ENCODE measurements around the gene DIAPH3.

Gene DIAPH3

DNA sequence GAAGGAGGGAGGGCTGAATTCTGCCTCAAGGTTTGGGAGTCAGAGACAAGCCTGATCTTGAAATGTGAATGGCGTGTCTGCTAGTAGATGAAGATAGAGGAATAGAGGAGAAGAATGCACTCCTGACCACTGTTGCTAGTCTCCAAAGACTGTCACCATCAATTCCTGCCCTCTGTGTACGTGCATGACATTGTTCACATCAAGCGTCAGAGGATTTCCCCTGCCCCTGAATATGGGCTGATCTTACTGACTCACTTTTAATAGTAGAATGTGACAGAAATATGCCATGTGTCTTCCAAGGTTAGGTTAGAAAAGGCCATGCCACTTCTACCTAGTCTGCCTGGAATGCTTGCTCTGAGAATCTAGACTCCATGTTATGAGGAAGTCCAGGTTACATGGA, 538.6 kb downstream of the DIAPH3 start:
- in situ Hi-C loops (cut with MboI; ENCODE audit: low pct_unique_long_range_greater_than_20kb, low sequenced_read_pairs, unreplicated experiment) = no loop called here
- no peak for DNase-seq (ENCODE audit: low spot score)
- TF ChIP-seq, protein P1, sequence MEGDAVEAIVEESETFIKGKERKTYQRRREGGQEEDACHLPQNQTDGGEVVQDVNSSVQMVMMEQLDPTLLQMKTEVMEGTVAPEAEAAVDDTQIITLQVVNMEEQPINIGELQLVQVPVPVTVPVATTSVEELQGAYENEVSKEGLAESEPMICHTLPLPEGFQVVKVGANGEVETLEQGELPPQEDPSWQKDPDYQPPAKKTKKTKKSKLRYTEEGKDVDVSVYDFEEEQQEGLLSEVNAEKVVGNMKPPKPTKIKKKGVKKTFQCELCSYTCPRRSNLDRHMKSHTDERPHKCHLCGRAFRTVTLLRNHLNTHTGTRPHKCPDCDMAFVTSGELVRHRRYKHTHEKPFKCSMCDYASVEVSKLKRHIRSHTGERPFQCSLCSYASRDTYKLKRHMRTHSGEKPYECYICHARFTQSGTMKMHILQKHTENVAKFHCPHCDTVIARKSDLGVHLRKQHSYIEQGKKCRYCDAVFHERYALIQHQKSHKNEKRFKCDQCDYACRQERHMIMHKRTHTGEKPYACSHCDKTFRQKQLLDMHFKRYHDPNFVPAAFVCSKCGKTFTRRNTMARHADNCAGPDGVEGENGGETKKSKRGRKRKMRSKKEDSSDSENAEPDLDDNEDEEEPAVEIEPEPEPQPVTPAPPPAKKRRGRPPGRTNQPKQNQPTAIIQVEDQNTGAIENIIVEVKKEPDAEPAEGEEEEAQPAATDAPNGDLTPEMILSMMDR (IDR thresholded peaks at IDR 0.05; ENCODE audit: extremely low read depth, insufficient read depth, missing control alignments) = no peak

DNA sequence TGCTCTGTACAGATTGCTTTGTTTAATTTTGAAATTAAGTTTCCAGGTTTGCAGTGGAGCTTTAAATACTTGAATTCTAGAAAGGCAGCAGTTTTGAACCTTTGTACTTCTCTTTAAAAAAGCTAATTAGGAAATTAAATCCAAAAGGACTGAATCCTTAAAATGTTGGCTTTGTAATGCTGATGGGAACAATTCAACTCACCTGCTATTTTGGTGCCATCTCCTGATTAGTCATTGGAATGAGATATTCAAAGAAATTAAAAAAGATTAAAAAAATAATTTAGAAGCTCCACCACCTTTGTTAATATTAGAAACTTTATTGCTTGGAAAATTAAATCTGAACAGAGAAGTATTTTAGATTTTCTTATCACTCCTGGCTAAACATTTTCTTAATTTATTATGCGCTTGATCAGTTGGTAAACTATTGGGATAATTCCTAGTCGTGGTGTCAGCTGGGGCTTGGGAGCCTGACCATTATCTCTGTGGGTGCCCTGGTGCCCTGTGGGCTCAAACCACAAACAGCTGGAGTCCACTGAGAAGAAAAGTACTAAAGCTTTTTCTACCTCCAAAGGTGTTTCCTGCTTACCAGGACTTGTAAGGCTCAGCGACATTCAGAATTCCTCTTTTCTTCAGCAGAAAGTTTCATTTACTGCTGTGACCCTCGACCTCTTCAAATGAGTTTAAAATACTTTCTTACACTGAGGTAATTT, 540.4 kb downstream of the DIAPH3 start:
- TF ChIP-seq, protein P1 (IDR thresholded peaks at IDR 0.05; ENCODE audit: extremely low read depth, insufficient read depth, missing control alignments) = no peak
- DNase-seq (ENCODE audit: low spot score) = no peak
- in situ Hi-C loops (cut with MboI; ENCODE audit: low pct_unique_long_range_greater_than_20kb, low sequenced_read_pairs, unreplicated experiment) = no loop called here

DNA sequence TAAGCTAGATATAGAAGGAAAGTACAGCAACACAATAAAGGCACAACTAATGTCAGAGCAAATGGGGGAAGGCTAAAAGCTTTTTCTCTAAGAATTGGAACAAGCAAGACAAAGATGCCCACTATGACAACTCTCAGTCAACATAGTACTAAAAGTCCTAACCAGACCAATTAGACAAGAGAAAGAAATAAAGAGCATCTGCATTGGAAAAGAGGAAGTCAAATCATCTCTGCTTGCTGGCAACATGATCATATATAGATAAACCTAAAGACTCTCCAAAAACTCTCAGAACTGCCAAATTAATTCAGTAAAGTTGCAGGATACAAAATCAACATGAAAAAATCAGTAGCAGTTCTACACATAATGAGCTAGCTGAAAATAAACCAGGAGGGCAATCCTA, 542.0 kb downstream of the DIAPH3 start:
- no peak for DNase-seq (ENCODE audit: low spot score)
- in situ Hi-C loops (cut with MboI; ENCODE audit: low pct_unique_long_range_greater_than_20kb, low sequenced_read_pairs, unreplicated experiment) = no loop called here
- TF ChIP-seq, protein P1 (IDR thresholded peaks at IDR 0.05; ENCODE audit: extremely low read depth, insufficient read depth, missing control alignments) = no peak

Data from GM13977 (cell line).